NCI-H2081 (cell line): ENCODE measurements around the gene GNG7.
A peak's percentile ranks its signal among the peaks of the same experiment; 100 is the strongest.
"Not testable (repeated sequence)": the region's sequence is repeated elsewhere in the genome, so short reads cannot be mapped to it uniquely, and the experiment has no call there.

ENCODE experiments used
- DNase-seq, 2 experiments: peaks; one replicate each; lab custom pipeline; 2025; lab: John Stamatoyannopoulos, UW

The GNG7 gene

GRCh38 chr19:2507109-2507508 lies 195.4 kb downstream of the GNG7 start:
- DNase-seq = peak; percentile 74 to 94

- not testable (repeated sequence) for DNase-seq
These were observed 195.8 kb downstream of the GNG7 start for GRCh38 chr19:2506656-2507055.

GRCh38 chr19:2503521-2504109 lies 198.9 kb downstream of the GNG7 start:
- no peak for DNase-seq

GRCh38 chr19:2500841-2501261 lies 201.6 kb downstream of the GNG7 start:
- DNase-seq = no peak

- DNase-seq = no peak
These were observed 202.3 kb downstream of the GNG7 start for GRCh38 chr19:2500156-2500555.

DNA sequence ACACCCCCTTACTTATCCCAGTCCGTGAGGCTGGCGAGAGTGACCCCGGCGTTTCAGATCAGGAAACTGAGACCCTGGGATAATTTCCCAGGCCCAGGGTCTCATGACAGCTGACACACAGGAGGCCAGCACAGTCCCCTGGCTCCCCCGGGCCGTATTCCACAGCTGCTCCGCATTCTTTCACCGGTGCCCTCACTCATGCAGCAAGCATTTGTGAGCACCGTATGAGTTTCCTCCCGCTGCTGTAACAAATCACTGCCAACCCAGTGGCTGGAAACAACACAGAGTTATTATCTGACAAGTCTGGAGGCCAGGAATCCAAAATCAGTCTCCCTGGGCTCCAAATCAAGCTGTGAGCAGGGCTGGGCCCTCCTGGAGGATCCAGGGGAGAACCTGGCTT lies 205.3 kb downstream of the GNG7 start:
- no peak for DNase-seq

DNA sequence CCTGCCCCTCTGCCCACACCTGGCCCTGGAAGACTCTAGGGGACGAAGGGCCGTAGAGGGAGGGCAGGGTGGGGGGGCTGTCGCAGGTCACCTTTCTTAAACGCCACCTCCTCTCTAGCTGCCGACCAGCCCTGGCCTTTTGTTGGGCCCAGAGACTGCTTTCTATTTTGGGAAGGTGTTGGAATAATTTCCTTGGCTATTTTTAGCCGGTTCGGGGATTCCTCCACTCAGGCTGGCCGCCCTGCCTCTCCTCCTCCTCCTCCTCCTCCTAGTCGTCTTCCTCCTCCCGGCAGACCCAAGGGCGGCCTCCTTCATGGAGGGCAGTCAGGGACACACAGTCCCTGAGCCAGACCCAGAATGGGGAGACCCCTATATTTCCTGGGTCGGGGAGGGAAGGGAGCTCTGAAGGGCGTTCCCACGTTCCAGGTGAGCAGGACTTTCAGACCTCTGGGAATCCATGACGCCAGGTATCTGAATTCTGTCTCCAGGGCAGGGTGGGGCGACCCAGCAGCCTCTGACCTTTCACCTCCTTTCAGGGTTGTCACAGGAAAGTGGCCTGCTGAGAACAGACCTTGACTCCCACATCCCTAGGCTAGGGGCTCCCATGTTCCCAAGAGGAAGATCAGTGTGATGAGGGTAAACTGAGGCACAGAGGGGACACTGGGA lies 206.7 kb downstream of the GNG7 start:
- no peak for DNase-seq

- peak; percentile 18 to 41 for DNase-seq
These were observed 207.3 kb downstream of the GNG7 start for GRCh38 chr19:2495130-2495641.

- peak; percentile 37 to 46 for DNase-seq
These were observed 207.9 kb downstream of the GNG7 start for GRCh38 chr19:2494447-2495129.

DNA sequence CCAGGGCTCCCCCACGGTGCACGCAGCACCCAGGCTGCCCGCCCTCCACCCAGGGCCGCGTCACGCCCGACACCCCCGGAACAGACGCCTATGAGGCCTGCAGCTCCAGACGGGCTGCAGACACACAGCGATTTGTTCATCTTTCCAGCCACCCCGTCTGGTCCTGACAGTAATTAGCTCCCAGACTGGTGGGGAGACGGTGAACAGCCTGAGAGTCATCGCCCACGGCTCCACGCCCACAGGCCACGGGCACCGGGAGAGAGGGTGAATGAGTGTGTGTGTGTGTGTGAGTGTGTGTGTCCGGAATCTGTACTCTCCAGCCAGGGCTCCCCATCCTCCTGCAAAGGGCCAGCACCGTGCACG lies 208.4 kb downstream of the GNG7 start:
- DNase-seq = no peak

- not testable (repeated sequence) for DNase-seq
These were observed 209.0 kb downstream of the GNG7 start for GRCh38 chr19:2493448-2493847.

- no peak for DNase-seq
These were observed 209.6 kb downstream of the GNG7 start for GRCh38 chr19:2492870-2493269.

GRCh38 chr19:2491130-2491801 lies 211.2 kb downstream of the GNG7 start:
- peak; percentile 86 to 92 for DNase-seq

- DNase-seq = no peak
These were observed 211.8 kb downstream of the GNG7 start for GRCh38 chr19:2490659-2491058.

- peak; percentile 22 to 30 for DNase-seq
These were observed 213.4 kb downstream of the GNG7 start for GRCh38 chr19:2488942-2489731.

DNA sequence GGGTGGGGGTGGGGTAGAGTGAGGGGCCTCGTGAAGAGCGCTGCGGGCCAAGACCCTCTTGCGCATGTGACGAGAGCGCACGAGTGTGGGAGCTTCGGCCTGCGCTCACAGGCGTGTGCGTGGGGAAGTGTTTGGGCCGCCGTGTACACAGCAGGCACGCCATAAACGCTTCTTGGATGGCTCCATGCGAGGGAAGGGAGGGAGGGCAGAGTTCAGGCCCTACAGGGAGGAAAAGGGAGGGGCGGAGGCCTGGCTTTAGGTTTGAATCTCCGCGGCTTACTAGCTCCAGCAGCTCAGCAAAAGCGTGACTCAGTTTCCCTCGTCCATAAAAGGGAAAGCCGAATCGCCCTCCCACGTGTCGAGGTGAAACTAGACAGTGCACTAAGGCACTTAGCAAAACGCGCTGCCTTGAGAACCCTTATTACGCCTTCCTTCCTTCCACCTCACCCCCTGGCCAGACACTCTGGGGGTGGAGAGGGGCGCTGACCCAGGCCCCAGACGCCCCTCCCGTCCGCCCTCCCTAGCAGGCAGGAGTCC lies 214.0 kb downstream of the GNG7 start:
- DNase-seq = no peak

- no peak for DNase-seq
These were observed 214.7 kb downstream of the GNG7 start for GRCh38 chr19:2487842-2488241.

- no peak for DNase-seq
These were observed 215.4 kb downstream of the GNG7 start for GRCh38 chr19:2487090-2487489.

DNA sequence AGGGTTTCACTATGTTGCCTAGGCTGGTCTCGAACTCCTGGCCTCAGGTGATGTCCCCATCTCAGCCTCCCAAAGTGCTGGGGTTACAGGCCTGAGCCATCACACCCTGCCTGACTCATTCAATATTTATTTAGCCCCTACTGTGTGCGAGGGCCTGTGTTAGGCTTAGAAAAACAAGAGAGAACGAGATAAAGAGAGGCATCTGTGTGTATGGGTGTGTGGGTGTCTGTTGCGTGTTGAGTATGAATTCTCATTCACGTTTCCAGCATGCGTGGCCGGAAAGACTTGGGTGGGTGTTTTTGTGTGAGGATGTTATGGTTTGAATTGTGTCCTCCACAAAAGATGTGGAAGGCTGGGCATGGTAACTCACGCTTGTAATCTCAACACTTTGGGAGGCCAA lies 217.1 kb downstream of the GNG7 start:
- DNase-seq = no peak

DNA sequence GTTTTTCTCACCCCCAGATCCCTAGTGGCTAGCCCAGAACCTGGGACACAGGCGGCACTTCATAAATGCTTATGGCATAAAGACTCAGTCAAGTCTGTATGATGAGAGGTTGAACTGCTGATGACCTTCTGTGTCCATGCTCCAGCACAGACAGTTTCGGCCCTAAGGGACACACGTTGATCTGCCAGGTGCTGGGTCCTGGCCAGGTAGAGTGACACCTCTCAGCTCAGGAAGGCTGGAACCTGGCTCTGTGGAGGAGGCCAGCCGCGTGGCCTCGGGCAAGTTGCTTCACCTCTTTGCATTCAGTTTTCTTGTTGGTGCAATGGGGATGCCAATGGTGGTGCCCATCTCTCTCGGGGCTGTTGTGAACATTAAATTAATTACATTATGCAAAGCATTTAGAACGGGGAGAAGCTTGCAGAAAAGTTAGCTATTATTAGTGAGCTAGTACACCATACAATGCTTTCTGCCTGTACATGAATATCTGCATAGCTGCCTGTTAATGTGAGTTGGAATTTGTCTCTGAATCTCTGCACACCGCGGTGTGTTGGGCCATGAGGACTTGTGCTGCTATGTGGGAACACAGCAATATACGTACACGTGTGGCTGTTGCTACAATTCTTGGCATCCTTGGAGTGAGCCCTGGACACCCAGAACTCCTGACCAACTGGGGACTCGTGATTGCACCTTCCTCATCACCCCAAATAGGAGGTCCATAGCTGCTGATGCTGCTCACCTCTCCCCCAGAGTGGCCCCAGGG lies 218.1 kb downstream of the GNG7 start:
- DNase-seq = no peak
